HG03342 (cell line): ENCODE measurements around the gene POGK.
"Not testable (repeated sequence)": the region's sequence is repeated elsewhere in the genome, so short reads cannot be mapped to it uniquely, and the experiment has no call there.

Source experiments
- ATAC-seq: cut with Tn5 transposase; IDR thresholded peaks from one replicate; pipeline ENCODE4 v1.9.1; 2021; ENCODE audit warnings: mild to moderate bottlenecking, moderate library complexity; ENCODE audit not compliant: unreplicated experiment

Gene POGK, protein sequence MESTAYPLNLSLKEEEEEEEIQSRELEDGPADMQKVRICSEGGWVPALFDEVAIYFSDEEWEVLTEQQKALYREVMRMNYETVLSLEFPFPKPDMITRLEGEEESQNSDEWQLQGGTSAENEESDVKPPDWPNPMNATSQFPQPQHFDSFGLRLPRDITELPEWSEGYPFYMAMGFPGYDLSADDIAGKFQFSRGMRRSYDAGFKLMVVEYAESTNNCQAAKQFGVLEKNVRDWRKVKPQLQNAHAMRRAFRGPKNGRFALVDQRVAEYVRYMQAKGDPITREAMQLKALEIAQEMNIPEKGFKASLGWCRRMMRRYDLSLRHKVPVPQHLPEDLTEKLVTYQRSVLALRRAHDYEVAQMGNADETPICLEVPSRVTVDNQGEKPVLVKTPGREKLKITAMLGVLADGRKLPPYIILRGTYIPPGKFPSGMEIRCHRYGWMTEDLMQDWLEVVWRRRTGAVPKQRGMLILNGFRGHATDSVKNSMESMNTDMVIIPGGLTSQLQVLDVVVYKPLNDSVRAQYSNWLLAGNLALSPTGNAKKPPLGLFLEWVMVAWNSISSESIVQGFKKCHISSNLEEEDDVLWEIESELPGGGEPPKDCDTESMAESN

DNA sequence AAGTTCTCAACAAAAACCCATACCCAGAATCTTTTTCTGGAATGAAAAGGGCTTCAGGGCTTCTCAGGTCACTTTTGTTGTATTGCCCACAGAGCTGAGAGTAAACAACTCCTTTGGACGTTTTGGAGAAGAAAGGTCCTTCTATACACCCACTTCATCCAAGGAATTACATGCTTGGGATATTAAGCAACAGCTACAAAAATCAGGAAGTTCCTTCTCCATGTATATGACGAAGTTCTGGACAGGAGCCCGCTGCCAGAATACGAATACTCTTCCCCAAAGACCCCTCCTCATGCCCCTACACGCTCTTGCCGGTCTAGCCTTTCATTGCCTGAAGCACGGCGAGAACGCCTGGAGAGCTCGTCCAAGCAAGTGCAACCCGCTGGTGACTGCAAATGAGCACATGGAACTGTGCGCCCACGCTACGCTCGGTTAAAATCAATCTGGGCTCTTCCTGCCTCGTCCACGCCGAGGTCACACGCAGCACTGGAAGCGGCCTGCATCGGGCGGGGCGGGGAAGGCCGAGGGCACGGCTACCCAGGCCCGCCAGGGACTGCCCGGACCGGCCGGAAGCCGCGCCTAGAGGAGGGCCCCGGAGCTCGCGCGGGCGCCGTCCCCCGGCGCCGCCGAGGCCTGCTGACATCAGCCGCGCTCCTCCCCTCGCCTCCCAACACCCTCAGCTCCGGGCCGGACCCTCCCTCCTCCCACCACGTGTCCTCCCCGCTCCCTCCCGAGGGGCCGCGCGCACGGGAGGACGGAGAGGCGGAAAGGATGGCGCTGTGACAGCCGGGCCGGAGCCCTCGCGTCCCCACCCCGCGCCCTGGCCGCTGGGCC, at the start of gene POGK:
TSS of gene POGK (plus strand) at position 710 of the 834 bp plus-strand sequence. CDS start 1,482 bp downstream, outside the sequence.
- peak; percentile 95 for ATAC-seq

DNA sequence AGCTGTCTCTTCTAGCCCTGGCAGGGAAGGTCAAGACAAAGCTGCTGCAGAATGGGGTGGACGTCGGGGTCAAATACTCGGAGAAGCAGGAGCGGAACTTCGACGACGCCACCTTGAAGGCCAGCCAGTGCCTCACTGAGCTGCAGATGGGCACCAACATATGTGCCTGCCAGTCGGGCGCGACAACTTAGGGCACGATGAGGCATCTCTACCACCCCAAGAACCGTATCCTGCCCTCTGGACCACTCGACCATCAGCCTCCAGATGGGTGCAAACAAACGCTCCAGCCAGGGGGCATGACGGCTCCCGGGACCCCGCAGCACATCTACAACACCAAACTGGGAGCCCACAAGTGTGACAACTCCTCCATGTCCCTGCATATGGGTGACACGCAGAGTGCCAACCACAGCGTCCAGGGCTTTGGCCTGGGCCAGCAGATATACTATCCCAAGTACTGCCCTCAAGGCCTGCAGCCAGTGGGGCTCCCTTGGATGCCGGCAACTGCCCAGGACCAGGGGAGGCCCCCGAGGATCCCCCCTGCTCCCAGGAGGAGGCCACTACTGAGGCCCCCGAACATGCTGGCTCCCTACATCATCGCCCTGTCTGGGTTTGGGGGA, 42.5 kb upstream of the POGK start:
- ATAC-seq: no peak

DNA sequence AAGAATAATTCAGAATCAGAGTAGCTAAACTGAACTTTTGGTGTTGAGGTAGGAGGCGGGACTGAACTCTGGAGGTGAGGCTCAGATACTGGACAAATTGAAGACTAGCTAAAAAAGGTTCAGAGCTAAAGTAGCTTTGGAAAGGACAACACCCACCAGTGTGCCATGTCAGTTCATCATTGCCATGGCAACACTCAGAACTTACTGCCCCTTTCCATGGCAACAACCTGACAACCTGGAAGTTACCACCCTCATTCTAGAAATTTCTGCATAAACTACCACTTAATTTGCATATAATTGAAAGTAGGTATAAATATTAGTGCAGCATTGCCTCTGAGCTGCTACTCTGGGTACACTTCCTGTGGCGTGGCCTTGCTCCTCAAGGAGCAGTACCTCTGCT, 30.3 kb upstream of the POGK start:
- no peak for ATAC-seq

DNA sequence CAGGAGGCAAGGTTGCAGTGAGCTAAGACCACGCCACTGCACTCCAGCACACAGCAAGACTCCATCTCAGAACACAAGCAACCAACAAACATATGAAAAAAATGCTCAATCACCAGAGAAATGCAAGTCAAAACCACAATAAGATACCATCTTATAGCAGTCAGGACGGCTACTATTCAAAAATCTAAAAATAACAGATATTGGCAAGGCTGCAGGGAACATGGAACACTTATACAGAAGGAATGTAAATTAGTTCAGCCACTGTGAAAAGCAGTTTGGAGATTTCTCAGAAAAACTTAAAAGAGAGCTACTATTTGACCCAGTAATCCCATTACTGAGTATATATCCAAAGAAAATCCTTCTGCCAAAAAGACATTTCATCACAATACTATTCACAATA, 27.6 kb upstream of the POGK start:
- no peak for ATAC-seq

DNA sequence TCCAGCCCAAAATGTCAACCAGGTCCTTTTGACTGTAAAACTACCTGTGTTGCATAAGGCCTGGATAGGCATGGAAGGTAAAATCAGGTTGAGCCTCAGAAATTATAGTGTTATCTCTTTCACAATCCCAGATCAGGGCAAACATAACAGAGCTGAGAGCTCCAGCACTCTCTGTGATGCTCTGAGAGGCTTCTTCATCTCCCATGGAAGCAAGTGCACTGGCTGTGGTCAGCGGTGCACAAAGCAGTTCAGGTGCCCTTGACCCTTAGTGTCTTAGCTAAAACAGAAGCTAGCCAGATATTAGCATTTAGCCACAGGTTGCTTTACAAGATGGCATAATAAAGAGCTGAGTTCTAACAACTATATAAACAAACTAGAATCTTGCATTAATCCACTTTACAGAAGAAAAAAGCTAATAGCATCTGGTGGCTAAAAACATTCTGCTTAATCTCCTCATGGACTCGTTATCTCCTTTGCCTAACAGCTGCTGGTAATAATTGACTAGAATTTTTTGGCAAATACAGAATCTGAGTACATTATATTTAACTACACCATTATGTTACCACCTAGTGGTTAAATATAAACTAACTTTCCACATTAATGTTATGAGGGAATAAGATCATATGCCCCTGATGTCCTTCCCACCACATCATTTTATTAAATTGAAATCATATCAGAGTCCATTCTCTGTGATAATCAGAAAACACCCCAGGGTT, 25.6 kb upstream of the POGK start:
- no peak for ATAC-seq

DNA sequence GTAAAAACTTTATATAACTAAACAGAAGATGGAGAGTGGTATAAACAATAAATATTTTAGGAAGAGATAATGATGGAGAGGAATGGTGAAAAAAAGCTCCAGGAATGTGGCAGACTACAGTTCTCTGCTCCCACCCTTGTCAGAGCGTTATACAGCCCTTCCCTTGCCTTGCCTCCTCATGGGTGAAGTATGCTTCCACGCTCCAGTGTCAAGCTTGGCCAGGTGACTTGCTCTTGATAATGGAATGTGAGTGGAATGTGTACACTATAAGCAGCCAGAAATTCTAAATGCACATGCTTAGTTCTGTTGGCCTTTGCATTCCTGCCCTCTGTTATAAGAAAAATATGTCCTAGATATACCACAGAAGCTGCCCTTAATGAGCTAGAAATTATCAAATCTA, 24.7 kb upstream of the POGK start:
- ATAC-seq: no peak

DNA sequence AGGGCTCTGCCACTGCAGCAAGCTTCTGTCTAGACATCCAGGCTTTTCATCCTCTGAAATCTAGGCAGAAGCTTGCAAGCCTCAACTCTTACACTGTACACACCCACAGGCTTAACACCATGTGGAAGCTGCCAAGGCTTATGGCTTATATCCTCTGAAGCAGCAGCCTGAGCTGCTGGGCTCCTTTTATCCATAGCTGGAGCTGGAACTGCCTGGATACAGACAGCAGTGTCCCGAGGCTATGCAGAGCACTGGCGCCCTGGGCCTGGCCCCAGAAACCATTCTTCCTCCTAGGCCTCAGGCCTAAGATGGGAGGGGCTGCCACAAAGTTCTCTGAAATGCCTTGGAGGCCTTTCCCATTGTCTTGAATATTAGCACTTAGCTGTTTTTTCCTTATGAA, 19.3 kb upstream of the POGK start:
- no peak for ATAC-seq

DNA sequence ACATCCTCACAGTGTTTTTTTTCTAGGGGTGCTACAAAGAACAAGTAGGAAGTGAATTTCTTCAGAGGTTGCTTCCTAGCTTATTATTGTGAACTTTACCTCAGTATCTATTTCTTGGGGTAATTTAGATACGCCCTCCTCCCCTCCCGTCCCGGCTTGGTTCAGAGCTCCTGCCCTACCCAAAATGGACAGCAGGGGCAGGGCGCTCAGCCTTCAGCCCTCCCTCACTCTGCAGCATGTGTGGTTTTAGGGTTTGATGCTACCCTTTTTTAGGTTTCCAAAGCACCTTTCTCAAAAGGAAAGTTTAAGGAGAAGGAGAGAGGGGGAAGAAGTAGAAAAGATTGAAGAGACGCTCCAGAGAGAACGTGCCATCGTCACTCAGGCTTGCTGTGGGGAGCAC, 16.9 kb upstream of the POGK start:
- ATAC-seq: peak; percentile 68

DNA sequence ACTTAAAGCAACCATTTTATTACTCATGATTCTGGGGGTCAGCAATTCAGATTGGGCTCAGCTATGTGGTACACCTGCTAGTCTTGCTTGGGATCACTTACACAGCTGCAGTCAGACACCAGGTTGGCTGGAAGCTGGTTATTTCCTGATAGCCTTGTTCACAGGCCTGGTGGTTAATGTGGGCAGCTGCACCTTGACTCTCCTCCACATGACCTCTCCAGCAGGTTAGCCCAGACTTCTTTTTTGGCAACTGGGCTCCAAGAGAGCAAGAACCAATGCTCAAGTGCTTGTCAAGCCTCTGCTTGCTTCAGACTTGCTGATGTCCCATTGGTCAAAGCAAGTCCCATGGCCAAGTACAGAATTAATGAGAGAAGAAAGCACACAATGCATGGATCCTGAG, 11.8 kb upstream of the POGK start:
- ATAC-seq: no peak

DNA sequence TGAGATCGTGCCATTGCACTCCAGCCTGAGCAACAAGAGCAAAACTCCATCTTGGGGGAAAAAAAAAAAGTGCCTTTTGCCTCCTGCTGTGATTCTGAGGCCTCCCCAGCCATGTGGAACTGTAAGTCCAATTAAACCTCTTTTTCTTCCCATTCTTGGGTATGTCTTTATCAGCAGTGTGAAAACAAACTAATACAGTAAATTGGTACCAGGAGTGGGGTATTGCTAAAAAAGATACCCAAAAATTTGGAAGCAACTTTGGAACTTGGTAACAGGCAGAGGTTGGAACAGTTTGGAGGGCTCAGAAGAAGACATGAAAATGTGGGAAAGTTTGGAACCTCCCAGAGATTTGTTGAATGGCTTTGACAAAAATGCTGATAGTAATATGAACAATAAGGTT, 9.5 kb upstream of the POGK start:
- ATAC-seq: not testable (repeated sequence)

DNA sequence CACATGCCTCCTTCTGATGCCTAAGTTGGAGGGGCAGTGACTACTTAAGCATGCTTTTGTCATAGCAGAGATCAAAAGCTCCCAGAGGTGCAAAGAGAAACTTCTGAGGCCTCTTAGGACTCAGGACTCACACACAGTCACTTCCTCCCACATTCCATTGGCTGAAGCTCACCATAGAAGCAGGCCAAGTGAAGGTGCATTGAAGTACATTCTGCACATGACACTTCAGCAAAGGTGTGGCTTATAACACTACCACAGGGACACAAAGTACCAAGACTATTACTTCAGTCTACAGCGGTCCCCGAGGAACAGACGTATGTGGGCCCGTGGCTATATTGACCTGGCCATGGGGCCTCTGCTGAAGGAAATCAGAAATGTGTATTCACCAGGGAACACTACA, 2.5 kb upstream of the POGK start:
- no peak for ATAC-seq

DNA sequence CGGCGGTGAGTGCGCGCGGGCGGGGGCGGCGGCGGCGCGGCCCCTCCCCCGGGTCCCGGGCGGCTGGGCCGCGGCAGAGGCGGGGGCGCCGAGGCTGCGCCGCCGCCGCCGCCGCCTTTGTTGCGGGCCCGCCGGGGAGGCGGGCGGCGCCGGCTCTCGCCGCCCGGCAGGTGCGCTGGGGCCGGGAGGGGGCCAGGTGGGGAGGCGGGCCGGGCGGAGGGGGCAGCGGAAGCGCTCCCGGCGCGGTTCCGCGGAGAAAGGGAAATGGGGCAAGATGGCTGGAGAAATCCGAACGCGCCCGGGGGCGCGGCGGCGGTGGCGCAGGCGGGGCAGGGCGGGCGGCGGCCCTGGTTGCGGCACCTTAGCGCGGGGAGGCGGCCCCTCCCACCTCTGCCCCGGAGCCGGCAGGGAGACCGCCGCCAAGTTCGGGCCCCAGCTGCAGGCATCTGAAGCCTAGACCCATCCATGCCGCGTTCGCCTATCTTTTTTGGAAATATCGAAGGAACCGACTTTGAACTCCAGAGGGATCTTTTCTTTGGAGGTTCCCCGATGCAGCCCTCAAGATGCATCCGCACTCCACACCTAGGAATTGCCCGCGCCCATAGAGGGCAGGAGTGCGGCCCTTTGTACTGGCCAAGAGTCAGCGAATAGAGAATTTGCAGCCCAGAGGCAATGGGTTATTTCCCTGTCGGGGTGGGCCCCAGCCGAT, 479 bp downstream of the POGK start:
- ATAC-seq: peak; percentile 42

DNA sequence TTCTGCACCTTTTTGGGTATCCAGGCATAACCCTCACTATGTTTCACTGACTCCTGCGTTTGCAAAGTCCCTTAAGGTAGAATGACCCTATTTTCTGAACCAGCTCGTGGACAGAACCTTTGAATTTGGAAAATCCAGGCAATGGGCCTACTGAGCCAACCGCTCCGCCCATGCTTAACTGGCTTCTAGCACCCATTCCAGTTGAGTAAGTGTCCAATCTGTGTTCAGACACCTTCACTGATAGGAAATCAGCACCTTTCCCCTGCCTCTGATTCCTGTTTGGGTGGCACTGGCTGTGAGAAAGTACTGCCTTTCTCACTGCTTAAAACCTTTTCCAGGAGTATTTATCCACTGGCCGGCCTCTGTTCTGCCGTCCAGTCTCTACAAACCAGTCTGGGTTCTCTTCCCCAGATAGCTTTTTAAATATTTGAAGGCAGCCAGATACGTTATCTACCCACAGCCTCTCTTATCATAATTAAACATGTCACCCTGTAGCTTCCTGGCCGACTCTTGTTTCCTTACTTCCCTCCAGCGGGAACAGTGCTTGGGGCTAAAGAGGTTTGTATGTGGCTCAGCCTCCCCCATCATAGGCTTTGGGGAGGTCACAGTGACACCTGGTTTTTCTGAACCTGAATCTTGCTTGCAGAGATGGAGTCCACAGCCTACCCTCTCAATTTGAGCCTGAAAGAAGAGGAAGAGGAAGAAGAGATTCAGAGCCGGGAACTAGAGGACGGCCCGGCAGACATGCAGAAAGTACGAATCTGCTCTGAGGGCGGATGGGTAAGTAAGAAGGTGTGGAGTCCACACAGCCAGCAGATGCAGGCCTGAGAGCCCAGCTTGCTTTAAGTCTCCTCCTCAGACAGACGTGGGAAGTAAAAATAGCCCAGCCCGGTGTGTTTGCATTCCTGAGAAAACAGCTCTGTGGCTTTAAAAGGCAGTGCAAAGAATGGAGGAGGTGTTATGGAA, 1.3 kb downstream of the POGK start:
- ATAC-seq: no peak

DNA sequence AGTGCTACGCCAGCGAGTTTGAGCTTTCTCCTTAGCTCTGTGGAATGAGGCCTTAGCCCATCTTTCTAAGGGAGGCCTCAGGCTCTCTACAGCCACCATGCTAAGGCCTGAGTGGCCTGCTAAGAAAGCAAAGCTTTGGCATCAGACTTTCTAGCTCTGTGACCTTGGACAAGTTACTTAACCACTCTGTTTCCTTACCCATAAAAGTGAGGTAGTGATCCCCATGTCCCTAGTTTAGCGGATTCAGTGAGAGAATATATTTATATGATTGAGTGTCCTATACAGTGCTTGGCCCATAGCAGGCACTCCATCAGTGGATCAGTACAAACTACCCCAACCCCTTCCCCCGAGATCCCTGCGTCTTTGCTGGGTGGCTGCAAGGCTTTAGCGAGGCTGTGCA, 4.0 kb downstream of the POGK start:
- no peak for ATAC-seq

DNA sequence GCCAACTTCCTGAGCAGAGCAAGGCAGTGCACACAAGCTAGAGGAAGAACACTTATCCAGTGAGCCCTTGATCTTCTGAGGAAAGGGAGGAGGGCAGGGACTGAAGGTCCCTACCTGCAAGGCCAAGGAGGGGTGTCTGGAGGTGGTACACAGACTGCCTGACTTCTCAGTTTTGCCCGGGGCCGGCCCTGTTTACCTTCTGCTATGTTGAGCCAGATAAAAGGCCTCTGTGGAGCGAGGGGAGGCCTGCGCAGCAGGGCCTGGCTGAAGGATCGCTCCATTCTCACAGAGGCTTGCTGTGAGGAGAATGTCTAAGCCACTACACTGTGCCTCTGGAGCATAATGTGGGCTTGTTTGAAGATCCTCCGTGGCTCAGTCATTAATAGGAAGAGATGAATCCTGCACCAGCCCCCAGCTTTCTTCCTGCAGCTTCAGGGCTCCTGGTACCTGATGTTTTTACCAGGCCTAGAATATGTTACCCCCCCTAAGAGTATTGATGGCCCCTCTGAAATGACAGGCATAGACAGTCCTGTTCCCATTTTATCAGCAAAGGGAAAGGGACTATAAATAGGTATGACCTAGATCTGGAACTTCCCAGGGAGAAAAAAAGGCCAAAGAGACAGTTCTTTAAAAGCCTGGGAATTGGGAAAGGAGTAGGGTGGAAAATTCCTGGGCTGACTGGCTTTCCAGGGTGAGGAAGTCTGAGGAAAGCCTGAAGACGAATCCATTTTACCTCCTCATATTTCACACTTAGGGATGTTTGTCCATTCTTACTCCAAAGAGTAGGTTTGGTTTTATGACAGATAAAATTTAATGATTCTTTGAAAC, 4.7 kb downstream of the POGK start:
- no peak for ATAC-seq

DNA sequence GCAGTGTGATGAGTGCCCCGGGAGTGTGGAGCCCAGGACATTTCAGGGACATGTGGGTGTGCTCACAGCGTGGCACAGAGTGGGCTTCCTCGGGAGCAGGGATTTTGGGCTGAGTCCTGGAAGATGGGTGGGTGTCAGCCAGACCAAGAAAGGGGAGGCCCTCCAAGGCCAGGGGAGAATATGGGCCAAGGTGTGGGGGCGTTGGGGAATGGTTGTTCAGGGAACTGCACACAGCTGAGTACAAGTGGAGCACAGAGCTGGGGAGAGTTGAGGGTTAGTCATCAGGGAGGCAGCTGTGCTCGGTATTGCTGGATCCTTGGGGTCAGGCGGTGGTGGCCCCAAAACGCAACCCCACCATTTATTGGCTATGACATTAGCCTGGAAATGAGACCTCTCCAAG, 5.5 kb downstream of the POGK start:
- no peak for ATAC-seq

DNA sequence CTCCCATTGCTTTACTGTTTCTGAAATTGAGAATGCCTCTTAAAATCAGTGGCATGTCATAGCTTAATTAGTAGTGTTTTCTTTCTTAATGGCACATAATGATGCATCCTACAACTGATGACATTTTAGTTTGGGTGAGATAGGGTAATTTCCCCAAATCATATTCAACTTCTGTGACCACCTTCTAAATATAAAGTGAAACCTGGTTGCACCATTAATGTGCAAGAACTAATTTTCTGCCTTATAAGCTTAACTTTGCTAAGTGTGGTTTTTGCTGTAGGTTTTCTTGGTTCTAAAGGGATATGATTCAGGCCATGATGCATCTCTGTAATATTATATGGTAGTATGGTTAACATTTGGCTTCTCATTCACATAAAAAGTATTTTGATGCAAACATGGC, 8.9 kb downstream of the POGK start:
- no peak for ATAC-seq

DNA sequence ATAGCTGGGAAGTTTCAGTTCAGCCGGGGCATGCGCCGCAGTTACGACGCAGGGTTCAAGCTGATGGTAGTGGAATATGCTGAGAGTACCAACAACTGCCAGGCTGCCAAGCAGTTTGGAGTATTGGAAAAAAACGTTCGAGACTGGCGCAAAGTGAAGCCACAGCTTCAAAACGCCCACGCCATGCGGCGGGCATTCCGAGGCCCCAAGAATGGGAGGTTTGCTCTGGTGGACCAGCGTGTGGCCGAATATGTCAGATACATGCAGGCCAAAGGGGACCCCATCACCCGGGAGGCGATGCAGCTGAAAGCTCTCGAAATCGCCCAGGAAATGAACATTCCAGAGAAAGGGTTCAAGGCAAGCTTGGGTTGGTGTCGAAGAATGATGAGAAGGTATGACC, 9.9 kb downstream of the POGK start:
- no peak for ATAC-seq
